Astrocyte (in vitro differentiated cells and primary cell): ENCODE measurements around the gene EPDR1.

Experiments used
- EZH2 ChIP-seq: IDR thresholded peaks from 2 replicates; pipeline ENCODE4 v1.6.1; 2012; ENCODE audit warnings: mild to moderate bottlenecking, low read length, inconsistent platforms; ENCODE audit not compliant: insufficient read depth
- TF ChIP-seq, protein P1 (sequence below): IDR thresholded peaks from 2 replicates; pipeline ENCODE4 v1.5.1; 2011; ENCODE audit warnings: low read depth, mild to moderate bottlenecking, inconsistent platforms, low read length, moderate library complexity; ENCODE audit not compliant: insufficient read depth

DNA sequence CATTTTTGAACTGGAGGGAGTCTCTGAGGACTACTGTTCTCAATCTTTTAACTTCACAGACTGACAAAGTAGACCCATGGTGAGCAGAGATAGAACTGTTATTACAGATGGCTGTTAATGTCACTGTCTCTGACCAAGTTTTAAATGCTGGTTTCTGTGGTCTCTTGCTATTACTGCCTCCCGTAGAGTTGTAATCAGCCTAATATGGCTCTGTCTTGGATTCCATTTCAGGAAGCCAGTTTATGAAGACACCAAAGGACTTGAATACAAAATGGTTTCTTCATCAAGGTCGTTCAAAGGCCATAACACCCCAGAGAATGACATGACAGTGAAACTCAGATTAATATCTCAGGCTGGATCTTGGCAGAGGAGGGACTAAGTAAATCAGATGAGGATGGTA lies 7.7 kb upstream of the EPDR1 start:
- TF ChIP-seq, protein P1, sequence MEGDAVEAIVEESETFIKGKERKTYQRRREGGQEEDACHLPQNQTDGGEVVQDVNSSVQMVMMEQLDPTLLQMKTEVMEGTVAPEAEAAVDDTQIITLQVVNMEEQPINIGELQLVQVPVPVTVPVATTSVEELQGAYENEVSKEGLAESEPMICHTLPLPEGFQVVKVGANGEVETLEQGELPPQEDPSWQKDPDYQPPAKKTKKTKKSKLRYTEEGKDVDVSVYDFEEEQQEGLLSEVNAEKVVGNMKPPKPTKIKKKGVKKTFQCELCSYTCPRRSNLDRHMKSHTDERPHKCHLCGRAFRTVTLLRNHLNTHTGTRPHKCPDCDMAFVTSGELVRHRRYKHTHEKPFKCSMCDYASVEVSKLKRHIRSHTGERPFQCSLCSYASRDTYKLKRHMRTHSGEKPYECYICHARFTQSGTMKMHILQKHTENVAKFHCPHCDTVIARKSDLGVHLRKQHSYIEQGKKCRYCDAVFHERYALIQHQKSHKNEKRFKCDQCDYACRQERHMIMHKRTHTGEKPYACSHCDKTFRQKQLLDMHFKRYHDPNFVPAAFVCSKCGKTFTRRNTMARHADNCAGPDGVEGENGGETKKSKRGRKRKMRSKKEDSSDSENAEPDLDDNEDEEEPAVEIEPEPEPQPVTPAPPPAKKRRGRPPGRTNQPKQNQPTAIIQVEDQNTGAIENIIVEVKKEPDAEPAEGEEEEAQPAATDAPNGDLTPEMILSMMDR, result no peak
- no peak for TF ChIP-seq EZH2
